ENCODE results near the gene ATP13A2.

Gene ATP13A2

DNA sequence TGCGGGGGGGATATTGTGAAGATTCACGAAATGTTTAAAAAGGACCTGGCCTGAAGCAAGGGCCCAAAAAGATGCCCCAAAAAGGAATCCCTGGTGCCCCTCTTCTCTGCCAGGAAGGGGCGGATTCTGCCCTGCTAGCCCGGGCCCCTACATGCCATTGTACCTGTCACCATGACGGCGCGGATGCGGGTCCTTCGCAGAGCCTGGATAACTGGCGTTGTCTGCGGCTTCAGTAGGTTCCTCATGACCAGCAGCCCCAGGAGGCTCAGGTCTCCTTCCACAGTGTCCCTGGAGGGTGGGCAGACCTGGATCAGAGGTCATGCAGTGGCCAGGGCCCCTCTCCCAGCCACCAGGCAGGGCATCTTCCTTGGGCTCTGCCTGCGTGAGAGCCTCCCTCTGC lies 20.2 kb downstream of the ATP13A2 start:
- DNase-seq (ENCODE audit: low read depth), result no peak
- TF ChIP-seq, protein P1, sequence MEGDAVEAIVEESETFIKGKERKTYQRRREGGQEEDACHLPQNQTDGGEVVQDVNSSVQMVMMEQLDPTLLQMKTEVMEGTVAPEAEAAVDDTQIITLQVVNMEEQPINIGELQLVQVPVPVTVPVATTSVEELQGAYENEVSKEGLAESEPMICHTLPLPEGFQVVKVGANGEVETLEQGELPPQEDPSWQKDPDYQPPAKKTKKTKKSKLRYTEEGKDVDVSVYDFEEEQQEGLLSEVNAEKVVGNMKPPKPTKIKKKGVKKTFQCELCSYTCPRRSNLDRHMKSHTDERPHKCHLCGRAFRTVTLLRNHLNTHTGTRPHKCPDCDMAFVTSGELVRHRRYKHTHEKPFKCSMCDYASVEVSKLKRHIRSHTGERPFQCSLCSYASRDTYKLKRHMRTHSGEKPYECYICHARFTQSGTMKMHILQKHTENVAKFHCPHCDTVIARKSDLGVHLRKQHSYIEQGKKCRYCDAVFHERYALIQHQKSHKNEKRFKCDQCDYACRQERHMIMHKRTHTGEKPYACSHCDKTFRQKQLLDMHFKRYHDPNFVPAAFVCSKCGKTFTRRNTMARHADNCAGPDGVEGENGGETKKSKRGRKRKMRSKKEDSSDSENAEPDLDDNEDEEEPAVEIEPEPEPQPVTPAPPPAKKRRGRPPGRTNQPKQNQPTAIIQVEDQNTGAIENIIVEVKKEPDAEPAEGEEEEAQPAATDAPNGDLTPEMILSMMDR (IDR thresholded peaks at IDR 0.05; ENCODE audit: low read depth, low read length, missing control alignments), result no peak
- in situ Hi-C loops (cut with HindIII; ENCODE audit: low sequenced_read_pairs), result no loop called here
- H3K4me3 ChIP-seq (ENCODE audit: low read depth, low read length), result no peak overlapping the region

- in situ Hi-C loops (cut with HindIII; ENCODE audit: low sequenced_read_pairs), result no loop called here
- DNase-seq (ENCODE audit: low read depth), result no peak
- H3K4me3 ChIP-seq (ENCODE audit: low read depth, low read length), result no peak overlapping the region
- TF ChIP-seq, protein P1 (IDR thresholded peaks at IDR 0.05; ENCODE audit: low read depth, low read length, missing control alignments), result no peak
Measured at GRCh38 chr1:16989676-16990391, 21.9 kb downstream of the ATP13A2 start.

DNA sequence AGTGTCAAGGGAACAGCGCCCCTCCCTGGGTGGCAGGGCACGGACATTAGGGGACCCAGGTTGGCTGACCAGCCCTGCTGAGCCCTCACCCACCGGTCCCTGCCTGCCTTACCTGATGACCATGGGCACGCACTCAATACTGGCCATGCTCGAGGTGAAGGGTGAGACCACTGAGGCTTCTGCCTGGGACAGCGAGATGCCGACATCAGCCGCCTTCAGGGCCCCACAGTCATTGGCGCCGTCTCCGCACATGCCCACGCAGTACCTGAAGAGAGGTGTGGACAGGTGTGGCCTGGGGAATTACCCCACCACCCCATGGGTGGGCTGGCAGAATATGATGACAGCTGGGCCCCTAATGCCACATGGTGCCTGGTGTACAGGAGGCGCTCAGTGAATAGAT lies 23.5 kb downstream of the ATP13A2 start:
- TF ChIP-seq, protein P1 (IDR thresholded peaks at IDR 0.05; ENCODE audit: low read depth, low read length, missing control alignments), result no peak
- in situ Hi-C loops (cut with HindIII; ENCODE audit: low sequenced_read_pairs), result no loop called here
- no peak for DNase-seq (ENCODE audit: low read depth)
- H3K4me3 ChIP-seq (ENCODE audit: low read depth, low read length), result no peak overlapping the region

DNA sequence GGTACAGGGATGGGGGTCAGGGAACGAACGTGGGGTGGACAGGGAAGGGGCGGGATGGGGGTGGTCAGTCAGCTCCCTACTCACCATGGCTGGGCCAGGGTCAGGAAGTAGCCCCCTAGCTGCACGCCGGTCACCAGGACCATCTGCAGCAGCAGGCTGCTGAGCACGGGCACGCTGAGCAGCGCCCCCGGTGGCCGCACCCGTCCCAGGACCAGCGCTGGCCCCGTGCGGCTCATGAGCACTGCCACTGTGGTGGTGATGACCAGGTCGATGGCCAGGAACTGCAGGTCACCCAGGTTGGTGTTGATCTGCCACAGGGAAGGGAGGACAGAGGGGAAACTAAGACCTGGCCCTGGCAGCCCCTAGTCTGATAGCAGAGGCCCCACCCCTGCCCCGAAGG lies 24.8 kb downstream of the ATP13A2 start:
- in situ Hi-C loops (cut with HindIII; ENCODE audit: low sequenced_read_pairs), result no loop called here
- TF ChIP-seq, protein P1 (IDR thresholded peaks at IDR 0.05; ENCODE audit: low read depth, low read length, missing control alignments), result peak; percentile 57
- no peak overlapping the region for H3K4me3 ChIP-seq (ENCODE audit: low read depth, low read length)
- DNase-seq (ENCODE audit: low read depth), result no peak

DNA sequence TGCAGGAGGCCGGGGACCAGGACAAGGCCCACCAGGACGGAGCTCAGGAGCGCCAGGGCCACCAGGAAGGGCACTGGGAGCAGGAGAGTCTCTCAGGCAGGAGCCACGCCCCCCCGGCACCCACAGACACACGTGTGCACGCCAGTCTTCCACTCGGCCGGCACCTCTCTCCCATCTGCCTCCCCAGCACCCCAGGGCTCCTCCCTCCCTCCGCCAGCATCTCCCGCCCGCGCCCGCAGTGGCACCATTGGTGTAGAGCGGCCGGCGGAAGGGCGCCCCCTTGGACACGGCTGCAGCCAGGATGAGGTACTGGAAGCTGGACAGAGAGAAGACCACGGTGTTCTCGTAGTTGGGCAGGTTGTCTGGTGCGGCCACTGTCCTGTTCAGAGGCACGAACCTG lies 25.2 kb downstream of the ATP13A2 start:
- in situ Hi-C loops (cut with HindIII; ENCODE audit: low sequenced_read_pairs), result no loop called here
- H3K4me3 ChIP-seq (ENCODE audit: low read depth, low read length), result no peak overlapping the region
- no peak for DNase-seq (ENCODE audit: low read depth)
- TF ChIP-seq, protein P1 (IDR thresholded peaks at IDR 0.05; ENCODE audit: low read depth, low read length, missing control alignments), result no peak

- DNase-seq (ENCODE audit: low read depth), result no peak
- in situ Hi-C loops (cut with HindIII; ENCODE audit: low sequenced_read_pairs), result no loop called here
- TF ChIP-seq, protein P1 (IDR thresholded peaks at IDR 0.05; ENCODE audit: low read depth, low read length, missing control alignments), result no peak
- H3K4me3 ChIP-seq (ENCODE audit: low read depth, low read length), result no peak overlapping the region
Measured at GRCh38 chr1:16986113-16986512, 25.6 kb downstream of the ATP13A2 start.

All from astrocyte of the cerebellum (primary cell).